Measurements from ENCODE around the gene SGCE.

Gene SGCE

GRCh38 chr7:94565247-94565894 is 90.6 kb downstream of the SGCE start:
- no peak for DNase-seq

GRCh38 chr7:94562525-94562924 is 93.4 kb downstream of the SGCE start:
- no peak for DNase-seq

- no peak for DNase-seq
Observed at GRCh38 chr7:94561841-94562514, 94.0 kb downstream of the SGCE start.

- no peak for DNase-seq
Observed at GRCh38 chr7:94559972-94560371, 96.0 kb downstream of the SGCE start.

- no peak for DNase-seq
Observed at GRCh38 chr7:94557215-94557614, 98.7 kb downstream of the SGCE start.

- no peak for DNase-seq
Observed at GRCh38 chr7:94556028-94556427, 99.9 kb downstream of the SGCE start.

- DNase-seq: no peak
Observed at GRCh38 chr7:94547126-94547525, 108.8 kb downstream of the SGCE start.

- DNase-seq: no peak
Observed at GRCh38 chr7:94540428-94540827, 115.5 kb downstream of the SGCE start.

Measured in activated CD4-positive, CD25-positive, alpha-beta regulatory T cell treated with anti-CD3 and anti-CD28 coated beads, Interleukin-2, amount 50 U/mL, for 72 hours (primary cell).